Ishikawa (cell line): ENCODE results near the gene MAPKBP1.

Experiments
- CEBPB ChIP-seq: IDR thresholded peaks from 2 replicates; pipeline ENCODE4 v1.6.1; 2012
- CREB1 ChIP-seq: IDR thresholded peaks from 2 replicates; pipeline ENCODE4 v1.6.1; 2012; ENCODE audit warnings: low read depth
- EGR1 ChIP-seq: IDR thresholded peaks from 2 replicates; pipeline ENCODE4 v1.6.1; 2012
- EP300 ChIP-seq: IDR thresholded peaks from 2 replicates; pipeline ENCODE4 v1.6.1; 2012; ENCODE audit warnings: borderline replicate concordance
- FOXM1 ChIP-seq: IDR thresholded peaks from 2 replicates; pipeline ENCODE4 v1.6.1; 2012; ENCODE audit warnings: low read depth, borderline replicate concordance
- MAX ChIP-seq: IDR thresholded peaks from 2 replicates; pipeline ENCODE4 v1.6.1; 2012
- NFIC ChIP-seq: IDR thresholded peaks from 2 replicates; pipeline ENCODE4 v1.6.1; 2012
- RAD21 ChIP-seq: IDR thresholded peaks from 2 replicates; pipeline ENCODE4 v1.6.1; 2012; ENCODE audit warnings: low read depth
- REST ChIP-seq: IDR thresholded peaks from 2 replicates; pipeline ENCODE4 v1.6.1; 2012; ENCODE audit warnings: low read depth, mild to moderate bottlenecking
- TAF1 ChIP-seq: IDR thresholded peaks from 2 replicates; pipeline ENCODE4 v1.6.1; 2012; ENCODE audit warnings: low read depth, mild to moderate bottlenecking
- TCF12 ChIP-seq: IDR thresholded peaks from 2 replicates; pipeline ENCODE4 v1.6.1; 2012; ENCODE audit warnings: low read depth
- TEAD4 ChIP-seq: IDR thresholded peaks from 2 replicates; pipeline ENCODE4 v1.6.1; 2012
- USF1 ChIP-seq: IDR thresholded peaks from 2 replicates; pipeline ENCODE4 v1.6.1; 2012
- YY1 ChIP-seq: IDR thresholded peaks from 2 replicates; pipeline ENCODE4 v1.6.1; 2012; ENCODE audit warnings: low read depth
- ZBTB7A ChIP-seq: IDR thresholded peaks from 2 replicates; pipeline ENCODE4 v1.6.1; 2012; ENCODE audit warnings: low read depth

The MAPKBP1 gene

GRCh38 chr15:41857316-41857715 is 83.0 kb downstream of the MAPKBP1 start:
- TF ChIP-seq FOXM1 (no peak), NFIC (peak; percentile 42; the same call in 1 of the 2 replicates)

- no peak for TF ChIP-seq MAX
- no peak for TF ChIP-seq YY1
- TF ChIP-seq RAD21: no peak
Measured at GRCh38 chr15:41858756-41859155, 84.5 kb downstream of the MAPKBP1 start.

- TF ChIP-seq ZBTB7A (no peak), TAF1 (no peak), MAX (no peak), YY1 (no peak), RAD21 (no peak), CREB1 (no peak), EGR1 (no peak), TEAD4 (no peak), EP300 (no peak), REST (no peak), FOXM1 (no peak), USF1 (no peak), CEBPB (no peak), TCF12 (no peak), NFIC (no peak)
Measured at GRCh38 chr15:41860049-41860828, 86.0 kb downstream of the MAPKBP1 start.

DNA sequence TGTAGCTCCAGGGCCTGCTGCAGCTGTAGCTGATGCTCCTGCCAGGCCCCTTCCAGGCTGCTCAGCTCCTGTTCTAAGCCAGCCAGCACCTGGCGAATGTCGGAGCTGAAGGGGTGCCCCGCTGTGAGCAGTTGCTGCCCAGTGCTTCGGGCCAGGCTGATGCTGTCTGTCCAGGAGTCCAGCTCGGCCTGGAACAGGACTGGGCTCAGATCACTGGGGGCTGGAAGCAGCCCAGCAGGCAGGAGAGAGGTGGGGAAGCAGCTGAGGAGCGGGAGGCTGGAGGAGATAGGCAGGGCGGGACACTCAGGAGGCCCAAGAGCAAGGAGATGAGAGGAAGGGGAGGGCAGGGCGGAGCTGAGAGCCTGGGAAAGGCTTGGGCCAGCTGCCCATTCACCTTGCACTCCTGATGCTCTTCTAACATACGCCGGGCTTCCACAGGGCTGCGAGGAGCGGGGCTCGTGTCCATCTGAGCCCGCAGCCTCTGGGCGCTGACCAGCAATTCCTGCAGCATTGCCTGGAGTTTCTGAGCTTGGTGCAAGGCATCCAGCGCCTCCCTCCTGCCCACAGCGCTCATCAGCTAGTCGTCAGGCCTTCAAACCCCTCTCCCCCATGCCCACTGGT is 87.6 kb downstream of the MAPKBP1 start:
- TF ChIP-seq REST: 0 out of 2 replicates have a peak, but pooled peaks have one; percentile 10
- TF ChIP-seq EP300: no peak

GRCh38 chr15:41862515-41863116 is 88.3 kb downstream of the MAPKBP1 start:
- TF ChIP-seq EGR1 (no peak), TAF1 (no peak), RAD21 (peak; percentile 17; the same call in 1 of the 2 replicates), NFIC (peak; percentile 85), TCF12 (peak; percentile 68), MAX (peak; percentile 98), EP300 (peak; percentile 48; the same call in 1 of the 2 replicates)

DNA sequence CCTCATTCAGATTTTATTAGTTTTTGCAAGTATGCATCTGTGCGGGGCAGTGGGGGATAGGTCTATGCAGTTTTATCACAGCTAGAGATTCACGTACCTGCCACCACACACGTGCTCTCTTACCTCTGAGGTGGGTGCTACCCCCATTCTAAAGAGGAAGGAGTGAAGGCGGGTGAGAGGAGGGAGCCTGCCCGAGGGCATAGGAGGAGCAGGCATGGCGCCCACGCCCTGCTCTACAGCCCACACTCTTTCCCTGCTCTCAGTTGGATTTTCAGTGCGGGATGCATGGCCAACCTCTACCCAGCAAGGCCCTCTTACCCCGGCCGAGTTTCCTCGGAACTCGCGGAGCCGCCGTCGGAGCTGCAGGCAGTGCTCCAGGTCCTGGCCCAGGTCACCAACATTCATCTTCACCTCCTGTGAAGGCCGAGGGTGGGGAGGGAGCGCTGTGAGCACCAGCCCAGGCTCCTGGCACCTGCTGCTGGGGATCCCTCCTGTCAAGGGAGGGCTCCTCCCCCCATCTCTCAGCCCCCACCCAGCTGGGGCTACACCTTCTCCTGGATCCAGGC is 91.3 kb downstream of the MAPKBP1 start:
- TF ChIP-seq USF1: no peak
- no peak for TF ChIP-seq EGR1
- TF ChIP-seq EP300: no peak
- TF ChIP-seq FOXM1: no peak
